Calu3 (cell line): ENCODE data around the gene SMIM44. TPM values are rescaled to one million over a fixed set of nuclear protein-coding genes. Genes with fewer than 3 reads are reported as not detected.

ENCODE experiments used
- BruUV-seq: library from RNA; stranded (reverse); fragments of 400-500 nt; replicated peaks from 2 replicates; lab custom pipeline; 2021; lab: Mats Ljungman, UMichigan
- CTCF ChIA-PET: fragments of 300-600 bp; sonication (Branson Sonifier 250); formaldehyde crosslinking; loops from one replicate; lab custom pipeline; 2022; ENCODE audit warnings: antibody characterized with exemption; lab: Charles Lee
- DNase-seq: peaks from one replicate; pipeline ENCODE4 v3.0.0; 2022
- H3K27ac Mint-ChIP-seq: one replicate; pipeline ENCODE4 v1.8.0; 2022; ENCODE audit warnings: mixed read lengths; ENCODE audit not compliant: unreplicated experiment
- H3K27me3 Mint-ChIP-seq: one replicate; pipeline ENCODE4 v1.8.0; 2022; ENCODE audit warnings: mixed read lengths; ENCODE audit not compliant: unreplicated experiment
- H3K36me3 Mint-ChIP-seq: one replicate; pipeline ENCODE4 v1.8.0; 2022; ENCODE audit warnings: mild to moderate bottlenecking, moderate library complexity, mixed read lengths; ENCODE audit not compliant: insufficient read depth, unreplicated experiment
- H3K4me1 Mint-ChIP-seq: one replicate; pipeline ENCODE4 v1.8.0; 2022; ENCODE audit warnings: mild to moderate bottlenecking, low read depth, mixed read lengths; ENCODE audit not compliant: unreplicated experiment
- H3K4me3 Mint-ChIP-seq: one replicate; pipeline ENCODE4 v1.8.0; 2022; ENCODE audit warnings: mild to moderate bottlenecking, low read depth, moderate library complexity, mixed read lengths; ENCODE audit not compliant: unreplicated experiment
- H3K9me3 Mint-ChIP-seq: one replicate; pipeline ENCODE4 v1.8.0; 2022; ENCODE audit warnings: low read depth, mixed read lengths; ENCODE audit not compliant: unreplicated experiment
- CTCF ChIP-seq: fragments of 200-600 bp; IDR thresholded peaks from one replicate; pipeline ENCODE4 v1.8.0; 2022; ENCODE audit warnings: antibody characterized with exemption; ENCODE audit not compliant: unreplicated experiment
- intact Hi-C: fragments of 100-400 bp; cut with micrococcal nuclease; formaldehyde crosslinking; loops from one replicate; pipeline ENCODE4 v1.10.0; 2022; ENCODE audit not compliant: unreplicated experiment
- total RNA-seq: library from RNA; stranded (reverse); gene quantifications from 2 replicates; pipeline ENCODE4 v1.2.3, GENCODE V29; 2022

SMIM44 gene
- total RNA-seq, 1 experiment from 2014 or later: not detected

GRCh38 chr19:3462991-3463713, 20.1 kb downstream of the SMIM44 start:
- no peak for DNase-seq
- Mint-ChIP-seq H3K36me3 (peaks cover 15% of the 10 kb centered on the region), H3K4me3 (no peak overlapping the region), H3K4me1 (no peaks in the 10 kb centered on the region), H3K27me3 (no peaks in the 10 kb centered on the region), H3K9me3 (peaks cover 2% of the 10 kb centered on the region), H3K27ac (no peak overlapping the region)
- BruUV-seq: no TSS peak
- CTCF ChIA-PET: no interaction called here
- intact Hi-C loops: no loop called here
- TF ChIP-seq CTCF: no peak

GRCh38 chr19:3459965-3460582, 23.2 kb downstream of the SMIM44 start:
- Mint-ChIP-seq H3K27ac (no peak overlapping the region), H3K36me3 (peaks cover 15% of the 10 kb centered on the region), H3K9me3 (no peaks in the 10 kb centered on the region), H3K27me3 (no peaks in the 10 kb centered on the region), H3K4me3 (no peak overlapping the region), H3K4me1 (no peaks in the 10 kb centered on the region)
- no peak for DNase-seq
- CTCF ChIA-PET: no interaction called here
- TF ChIP-seq CTCF: no peak
- intact Hi-C loops: no loop called here
- BruUV-seq: no TSS peak

- peaks cover 20% of the 10 kb centered on the region for H3K36me3 Mint-ChIP-seq
- CTCF ChIA-PET: interaction anchor here (0.5 kb wide), 1 partner anchor 17 kb away, joined by 4 read pairs; no protein-coding TSS in a partner anchor
- no TSS peak for BruUV-seq
- no peaks in the 10 kb centered on the region for H3K9me3 Mint-ChIP-seq
- no peaks in the 10 kb centered on the region for H3K4me1 Mint-ChIP-seq
- intact Hi-C loops: no loop called here
- no peak overlapping the region for H3K27ac Mint-ChIP-seq
- no peaks in the 10 kb centered on the region for H3K27me3 Mint-ChIP-seq
- no peak overlapping the region for H3K4me3 Mint-ChIP-seq
- no peak for DNase-seq
- TF ChIP-seq CTCF: no peak
Measured at GRCh38 chr19:3459089-3459881, 24.0 kb downstream of the SMIM44 start.

- no peaks in the 10 kb centered on the region for H3K4me1 Mint-ChIP-seq
- no peak for DNase-seq
- intact Hi-C loops: no loop called here
- H3K36me3 Mint-ChIP-seq: peaks cover 20% of the 10 kb centered on the region
- TF ChIP-seq CTCF: no peak
- CTCF ChIA-PET: no interaction called here
- H3K27me3 Mint-ChIP-seq: no peaks in the 10 kb centered on the region
- H3K9me3 Mint-ChIP-seq: no peaks in the 10 kb centered on the region
- H3K27ac Mint-ChIP-seq: no peak overlapping the region
- no peak overlapping the region for H3K4me3 Mint-ChIP-seq
- BruUV-seq: no TSS peak
Measured at GRCh38 chr19:3458229-3459088, 24.8 kb downstream of the SMIM44 start.
